HG02981 (cell line): Measurements from ENCODE around the gene MSL2.
"Not testable (repeated sequence)": the region's sequence is repeated elsewhere in the genome, so short reads cannot be mapped to it uniquely, and the experiment has no call there.

Source experiments
- ATAC-seq: cut with Tn5 transposase; IDR thresholded peaks from one replicate; pipeline ENCODE4 v1.9.1; 2021; ENCODE audit warnings: mild to moderate bottlenecking, moderate library complexity; ENCODE audit not compliant: unreplicated experiment

The MSL2 gene

DNA sequence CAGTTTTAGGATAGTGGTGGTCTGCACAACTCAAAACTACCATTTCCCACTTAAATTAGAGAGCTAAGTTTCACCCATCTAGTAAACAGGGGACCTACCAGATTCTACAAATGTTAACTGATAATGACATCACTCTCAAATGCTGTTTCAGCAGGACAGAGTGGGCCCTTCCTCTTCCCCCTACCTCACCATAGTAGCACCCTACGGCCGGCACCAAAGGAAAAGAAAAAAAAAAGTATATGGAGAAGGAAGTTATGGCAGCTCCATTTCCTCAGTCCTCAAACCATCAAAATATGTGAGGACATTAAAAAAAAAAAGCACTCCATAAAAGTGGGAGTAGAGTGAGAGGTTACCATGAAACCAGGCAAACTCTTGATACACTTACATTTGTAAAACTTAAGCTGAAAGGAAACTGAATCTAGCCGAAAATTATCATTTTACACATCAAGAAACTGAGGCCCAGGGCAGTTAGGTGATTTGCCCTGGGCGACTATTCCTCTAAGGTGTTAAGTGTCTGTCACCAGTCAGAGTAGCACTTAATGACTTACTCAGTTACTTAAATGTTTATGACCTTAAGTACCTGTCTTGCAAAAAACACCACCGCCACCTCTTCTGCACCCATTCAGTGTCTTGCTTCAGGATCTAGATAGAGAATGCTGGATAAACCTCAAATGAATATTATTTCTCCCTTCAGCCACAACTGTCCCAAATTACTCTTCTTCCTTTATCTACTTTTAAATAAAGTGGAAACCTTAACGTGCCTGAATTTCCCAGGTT, 2.7 kb downstream of the MSL2 start:
- ATAC-seq = no peak

DNA sequence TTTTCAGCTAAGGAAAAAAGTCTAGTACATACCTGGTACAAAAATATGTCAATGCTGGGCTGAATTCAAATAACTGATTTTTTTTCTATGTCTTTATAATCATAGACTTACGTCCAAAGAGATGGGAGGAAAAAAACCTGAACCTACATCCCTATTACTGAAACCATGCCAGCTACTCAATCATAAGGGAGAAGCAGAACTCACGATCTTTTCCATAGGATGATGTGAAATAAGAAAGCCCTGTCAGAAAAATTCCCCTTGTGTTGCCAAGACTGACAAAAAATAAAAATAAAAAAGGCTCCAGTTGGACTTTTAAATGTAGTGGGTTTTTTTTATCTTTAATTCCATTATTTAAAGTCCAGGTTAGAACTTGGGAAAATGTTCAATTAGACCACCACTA, 3.3 kb downstream of the MSL2 start:
- ATAC-seq = no peak

DNA sequence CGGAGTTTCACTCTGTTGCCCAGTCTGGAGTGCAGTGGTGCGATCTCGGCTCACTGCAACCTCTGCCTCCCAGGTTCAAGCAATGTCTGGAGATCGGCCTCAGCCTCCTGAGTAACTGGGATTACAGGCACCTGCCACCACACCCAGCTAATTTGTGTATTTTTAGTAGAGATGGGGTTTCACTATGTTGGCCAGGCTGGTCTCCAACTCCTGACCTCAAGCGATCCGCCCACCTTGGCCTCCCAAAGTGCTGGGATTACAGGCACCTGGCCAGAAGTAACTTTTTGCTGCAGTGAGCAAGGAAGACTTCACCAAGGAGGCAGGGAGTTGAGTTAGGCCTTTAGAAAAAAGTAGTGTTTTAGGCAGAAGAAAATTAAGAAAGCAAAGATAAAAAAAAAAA, 3.9 kb downstream of the MSL2 start:
- ATAC-seq = not testable (repeated sequence)

DNA sequence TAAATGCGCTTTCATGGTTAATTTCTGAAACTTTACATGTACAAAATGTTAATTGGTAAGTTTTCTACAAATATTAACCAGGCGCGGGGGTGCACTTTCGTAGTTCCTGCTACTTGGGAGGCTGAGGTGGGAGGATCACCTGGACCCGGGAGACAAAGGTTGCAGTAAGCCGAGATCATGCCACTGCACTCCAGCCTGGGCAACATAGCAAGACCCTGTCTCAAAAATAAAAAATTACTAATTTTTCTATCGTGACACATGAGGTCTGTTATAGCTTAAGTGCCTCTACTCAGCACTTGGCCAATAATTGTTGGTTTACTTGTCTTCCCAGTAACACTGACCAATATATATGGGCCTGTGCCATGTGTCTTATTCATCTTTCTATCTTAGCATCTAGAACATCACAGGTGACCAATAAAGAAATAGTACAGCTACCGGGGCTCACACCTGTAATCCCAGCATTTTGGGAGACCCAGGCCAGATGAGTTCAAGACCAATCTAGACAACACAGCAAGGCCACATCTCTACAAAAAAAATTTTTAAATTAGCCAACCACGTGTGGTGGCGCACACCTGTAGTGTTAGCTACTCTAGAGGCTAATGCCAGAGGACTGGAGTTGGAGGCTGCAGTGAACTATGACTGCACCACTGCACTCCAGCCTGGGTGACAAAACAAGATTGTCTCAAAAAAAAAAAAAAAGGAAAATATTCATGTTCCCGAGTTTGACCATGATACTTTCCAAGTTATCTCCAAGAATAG, 6.1 kb downstream of the MSL2 start:
- no peak for ATAC-seq

DNA sequence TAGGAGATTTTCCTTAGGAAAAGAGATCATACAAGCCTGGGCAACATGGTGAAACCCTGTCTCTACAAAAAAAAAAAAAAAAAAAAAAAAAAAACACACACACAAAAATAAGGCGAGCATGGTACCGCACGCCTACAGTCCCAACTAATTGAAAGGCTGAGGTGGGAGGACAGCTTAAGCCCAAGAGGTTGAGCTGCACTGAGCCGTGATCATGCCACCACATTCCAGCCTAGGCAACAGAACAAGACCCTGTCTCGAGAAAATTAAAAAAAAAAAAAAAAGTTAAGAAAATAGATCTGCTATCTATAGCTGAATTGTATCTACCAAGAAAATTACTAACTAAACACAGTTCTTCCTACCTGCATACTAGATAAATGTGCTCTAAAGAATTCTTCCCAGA, 7.1 kb downstream of the MSL2 start:
- ATAC-seq = no peak

DNA sequence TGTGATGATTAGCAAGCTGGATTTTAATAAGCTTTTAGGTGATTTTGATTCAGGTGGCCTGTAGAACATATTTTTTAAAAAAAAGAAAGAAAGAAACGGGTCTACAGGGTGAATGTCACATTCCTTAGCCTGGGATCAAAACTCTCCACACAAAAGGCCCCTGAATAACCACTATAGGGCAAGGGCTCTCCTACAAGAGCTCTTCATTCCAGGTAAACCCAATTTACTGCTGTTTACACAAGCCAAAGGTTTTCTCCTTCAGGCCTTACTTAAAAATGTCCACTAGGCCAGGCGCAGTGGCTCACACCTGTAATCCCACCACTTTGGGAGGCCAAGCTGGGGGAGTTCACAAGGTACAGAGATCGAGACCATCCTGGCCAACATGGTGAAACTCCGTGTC, 8.3 kb downstream of the MSL2 start:
- no peak for ATAC-seq

DNA sequence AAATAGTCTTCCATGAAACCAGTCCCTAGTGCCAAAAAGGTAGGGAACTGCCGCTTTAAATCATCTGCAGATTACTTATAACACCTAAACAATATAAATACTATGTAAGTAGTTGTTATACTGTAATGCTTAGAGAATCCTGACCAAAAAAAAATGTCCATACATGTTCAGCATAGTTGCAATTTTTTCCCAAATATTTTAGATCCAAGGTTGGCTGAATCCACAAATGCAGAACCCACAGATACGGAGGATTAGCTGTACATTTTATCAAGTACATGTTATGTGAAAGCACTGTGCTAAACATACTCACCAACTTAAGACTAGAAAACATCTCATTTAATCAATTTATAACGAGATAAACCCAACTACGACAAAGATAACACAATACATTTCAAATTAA, 9.3 kb downstream of the MSL2 start:
- ATAC-seq = no peak

DNA sequence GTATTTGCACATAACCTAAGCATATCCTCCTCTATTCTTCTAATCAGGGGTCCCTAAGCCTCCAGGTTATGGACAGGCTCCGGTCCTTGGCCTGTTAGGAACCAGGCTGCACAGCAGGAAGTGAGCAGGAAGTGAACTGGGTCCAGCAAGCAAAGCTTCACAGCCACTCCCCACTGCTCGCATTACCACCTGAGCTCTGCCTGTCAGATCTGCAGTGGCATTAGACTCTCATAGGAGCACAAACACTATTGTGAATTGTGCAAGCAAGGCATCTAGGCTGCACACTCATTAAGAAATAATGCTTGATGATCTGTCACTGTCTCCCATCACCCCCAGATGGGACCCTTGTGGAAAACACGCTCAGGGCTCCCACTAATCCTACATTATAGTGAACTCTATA, 9.8 kb downstream of the MSL2 start:
- no peak for ATAC-seq

DNA sequence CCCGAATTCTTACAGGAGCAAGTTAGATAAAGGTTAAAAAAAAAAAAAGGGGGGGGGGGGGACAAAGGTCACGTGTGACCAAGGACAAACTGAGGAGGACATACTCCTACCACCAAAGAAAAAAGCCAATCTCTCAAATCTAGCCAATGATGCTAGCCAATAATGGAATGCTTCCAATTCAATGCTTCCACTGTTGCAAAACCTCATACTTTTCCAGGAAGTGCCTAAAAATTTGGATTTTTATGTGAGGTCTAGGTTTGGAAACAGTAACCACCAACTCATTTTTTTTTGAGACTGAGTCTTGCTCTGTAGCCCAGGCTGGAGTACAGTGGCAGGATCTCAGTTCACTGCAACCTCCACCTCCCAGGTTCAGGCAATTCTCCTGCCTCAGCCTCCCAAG, 11.4 kb downstream of the MSL2 start:
- no peak for ATAC-seq

DNA sequence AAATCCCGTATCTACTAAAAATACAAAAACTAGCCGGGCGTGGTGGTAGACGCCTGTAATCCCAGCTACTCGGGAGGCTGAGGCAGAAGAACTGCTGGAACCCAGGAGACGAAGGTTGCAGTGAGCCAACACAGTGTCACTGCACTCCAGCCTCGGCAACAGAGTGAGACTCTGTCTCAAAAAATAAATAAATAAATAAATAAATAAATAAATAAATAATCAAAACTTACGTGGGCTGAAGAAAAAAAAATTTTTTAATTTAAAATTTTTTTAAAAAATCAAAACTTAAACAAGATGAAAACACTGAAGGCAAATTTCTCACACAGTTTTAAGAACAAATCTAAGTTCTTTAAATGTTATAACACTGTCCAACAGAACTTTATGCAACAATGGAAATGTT, 14.4 kb downstream of the MSL2 start:
- ATAC-seq = no peak

DNA sequence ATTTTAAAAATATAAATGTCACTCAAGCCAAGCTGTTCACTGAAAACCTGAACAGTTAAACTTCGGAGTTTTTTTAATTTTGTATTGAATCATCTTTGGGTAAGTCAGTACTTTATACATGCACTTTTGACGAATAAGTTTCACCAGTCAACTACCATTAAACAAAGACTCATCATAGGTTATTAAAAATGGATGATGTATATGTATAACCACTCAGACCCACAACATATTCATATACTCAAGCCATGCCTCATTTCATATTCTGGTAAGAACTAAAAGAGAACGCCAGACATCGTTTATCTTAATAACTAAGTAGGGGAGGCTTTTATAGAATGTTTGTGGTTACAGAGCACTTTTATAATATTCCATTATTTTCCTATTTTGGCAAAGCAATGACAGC, 18.3 kb downstream of the MSL2 start:
- no peak for ATAC-seq

DNA sequence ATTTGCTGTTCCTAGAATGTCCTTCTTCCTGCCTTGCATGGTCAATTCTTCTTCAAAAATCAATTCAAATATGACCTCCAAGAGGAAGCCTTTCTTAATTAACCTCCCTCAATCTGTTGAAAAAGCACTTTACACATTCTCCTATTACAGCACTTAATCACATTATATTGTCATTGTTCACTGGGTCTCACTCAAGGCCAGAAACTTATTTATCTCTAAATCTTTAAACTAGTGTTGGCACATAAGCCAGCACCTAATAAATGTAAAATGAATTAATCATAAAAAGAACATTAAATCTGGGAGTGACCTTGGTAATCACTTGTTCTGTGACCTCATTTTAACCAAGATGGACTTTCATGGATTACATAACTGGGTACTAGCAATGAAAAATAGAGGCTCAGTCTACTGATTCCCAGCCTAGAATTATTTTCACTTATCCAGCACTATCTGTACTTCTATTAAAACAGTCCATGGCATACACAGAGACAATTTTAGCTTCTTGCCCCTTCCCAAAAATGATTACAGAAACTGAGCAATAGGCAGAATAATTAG, 22.1 kb downstream of the MSL2 start:
- no peak for ATAC-seq

DNA sequence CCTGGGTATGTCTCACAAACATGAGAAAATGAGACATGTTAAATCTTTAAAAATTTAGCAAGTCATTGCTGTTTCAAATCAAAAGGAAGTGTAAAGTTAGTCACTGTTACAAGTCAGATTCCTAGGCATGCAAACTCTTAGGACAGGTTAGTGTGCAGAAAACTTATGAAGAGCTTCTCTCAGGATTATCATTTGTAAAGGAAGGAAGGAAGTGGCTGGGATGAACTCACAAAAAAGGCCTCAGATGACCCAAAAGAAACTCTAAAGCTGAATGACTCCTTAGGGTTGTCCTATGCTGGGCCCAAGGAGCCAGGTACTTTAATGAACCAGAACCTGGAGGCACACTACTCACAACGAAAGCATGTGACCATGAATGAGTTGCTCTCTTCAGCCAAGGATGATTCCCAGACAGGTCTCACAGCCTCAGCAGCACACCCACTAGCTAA, 25.0 kb downstream of the MSL2 start:
- no peak for ATAC-seq

DNA sequence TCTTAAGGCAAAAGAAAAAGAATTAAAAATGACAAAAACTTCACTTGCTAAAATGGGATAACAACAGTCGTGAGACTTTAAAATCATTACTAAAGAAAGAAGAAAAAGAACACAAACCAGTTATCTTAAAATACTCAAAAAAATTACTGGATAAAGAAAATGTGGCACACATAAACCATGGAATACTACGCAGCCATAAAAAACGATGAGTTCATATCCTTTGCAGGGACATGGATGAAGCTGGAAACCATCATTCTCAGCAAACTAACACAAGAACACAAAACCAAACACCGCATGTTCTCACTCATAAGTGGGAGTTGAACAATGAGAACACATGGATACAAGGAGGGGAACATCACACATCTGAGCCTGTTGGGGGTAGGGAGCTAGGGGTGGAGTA, 27.9 kb downstream of the MSL2 start:
- not testable (repeated sequence) for ATAC-seq

DNA sequence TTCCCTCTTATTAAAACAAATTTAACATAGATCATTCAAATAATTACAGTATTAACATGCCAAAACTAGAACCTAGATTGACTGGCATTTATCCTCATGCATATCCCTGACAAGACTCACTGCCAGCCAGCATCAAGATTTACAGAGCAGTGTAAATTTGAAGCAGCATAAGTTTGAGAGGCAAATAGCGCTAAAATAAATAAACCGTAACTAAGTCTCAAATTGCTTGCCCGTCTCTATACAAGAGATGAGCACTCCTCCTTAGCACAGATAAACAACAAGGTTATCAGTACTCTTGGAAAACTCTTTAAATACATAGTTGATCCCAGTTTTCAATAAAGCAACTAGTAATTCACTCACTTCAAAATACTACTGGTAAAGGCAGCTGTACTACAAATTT, 29.6 kb downstream of the MSL2 start:
- ATAC-seq = no peak

DNA sequence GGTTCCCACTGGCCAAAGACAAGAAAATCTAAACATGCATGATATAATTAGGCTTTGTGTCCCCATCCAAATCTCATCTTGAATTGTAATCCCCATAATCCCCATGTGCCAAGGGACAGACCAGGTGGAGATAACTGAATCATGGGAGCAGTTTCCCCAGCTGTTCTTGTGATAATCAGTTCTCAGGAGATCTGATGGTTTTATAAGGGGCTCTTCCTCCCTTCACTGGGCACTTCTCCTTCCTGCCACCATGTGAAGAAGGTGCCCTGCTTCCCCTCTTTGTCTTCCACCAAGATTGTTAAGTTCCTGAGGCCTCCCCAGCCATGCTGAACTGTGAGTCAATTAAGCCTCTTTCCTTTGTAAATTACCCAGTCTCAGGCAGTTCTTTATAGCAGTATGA, 32.5 kb downstream of the MSL2 start:
- ATAC-seq = not testable (repeated sequence)

DNA sequence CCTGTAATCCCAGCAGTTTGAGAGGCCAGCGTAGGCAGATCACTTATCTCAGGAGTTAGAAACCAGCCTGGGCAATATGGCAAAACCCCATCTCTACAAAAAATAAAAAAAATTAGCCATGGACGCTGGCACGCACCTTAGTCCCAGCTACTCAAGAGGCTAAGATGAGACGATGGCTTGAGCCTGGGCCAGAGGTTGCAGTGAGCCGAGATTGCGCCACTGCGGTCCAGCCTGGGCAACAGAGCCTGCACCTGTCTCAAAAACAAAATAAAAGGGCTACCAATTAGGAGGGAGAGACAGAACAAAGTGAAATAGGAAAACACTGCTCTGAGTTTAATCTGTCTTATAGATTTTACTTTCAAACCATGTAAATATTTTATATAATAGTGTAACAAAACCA, 33.8 kb downstream of the MSL2 start:
- no peak for ATAC-seq

DNA sequence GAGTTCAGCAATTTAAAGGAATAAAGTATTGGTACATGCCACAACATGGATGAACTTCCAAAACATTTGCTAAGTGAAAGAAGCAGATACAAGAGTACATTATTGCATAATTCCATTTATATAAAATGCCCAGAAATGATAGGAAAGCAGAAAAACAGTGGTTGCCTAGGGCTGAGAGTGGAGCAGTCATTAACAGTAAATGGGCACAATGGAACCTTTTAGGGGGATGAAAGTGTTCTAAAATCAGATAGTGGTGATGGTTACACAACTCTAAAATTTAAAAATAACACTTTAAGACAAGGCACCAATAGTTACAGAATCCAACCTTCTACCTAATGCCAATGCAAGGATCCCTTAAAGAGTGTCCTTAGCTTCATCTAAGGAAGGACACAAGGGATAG, 34.6 kb downstream of the MSL2 start:
- no peak for ATAC-seq

DNA sequence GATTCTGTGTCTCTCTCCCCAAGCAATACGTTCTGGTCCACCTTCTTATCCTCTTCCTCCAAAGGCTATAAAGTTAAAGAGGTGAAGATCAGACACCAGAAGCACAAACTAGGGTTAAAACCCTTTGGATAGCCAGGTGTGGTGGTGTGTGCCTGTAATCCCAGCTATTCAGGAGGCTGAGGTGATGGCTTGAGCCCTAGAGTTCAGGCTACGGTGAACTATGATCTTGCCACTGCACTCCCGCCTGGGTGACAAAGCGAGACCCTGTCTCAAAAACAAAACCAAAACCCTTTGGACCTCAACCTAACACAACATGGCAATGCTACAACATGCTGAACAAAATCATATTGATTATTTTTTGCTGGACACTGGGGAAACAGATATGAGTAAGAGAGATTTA, 43.2 kb downstream of the MSL2 start:
- no peak for ATAC-seq

DNA sequence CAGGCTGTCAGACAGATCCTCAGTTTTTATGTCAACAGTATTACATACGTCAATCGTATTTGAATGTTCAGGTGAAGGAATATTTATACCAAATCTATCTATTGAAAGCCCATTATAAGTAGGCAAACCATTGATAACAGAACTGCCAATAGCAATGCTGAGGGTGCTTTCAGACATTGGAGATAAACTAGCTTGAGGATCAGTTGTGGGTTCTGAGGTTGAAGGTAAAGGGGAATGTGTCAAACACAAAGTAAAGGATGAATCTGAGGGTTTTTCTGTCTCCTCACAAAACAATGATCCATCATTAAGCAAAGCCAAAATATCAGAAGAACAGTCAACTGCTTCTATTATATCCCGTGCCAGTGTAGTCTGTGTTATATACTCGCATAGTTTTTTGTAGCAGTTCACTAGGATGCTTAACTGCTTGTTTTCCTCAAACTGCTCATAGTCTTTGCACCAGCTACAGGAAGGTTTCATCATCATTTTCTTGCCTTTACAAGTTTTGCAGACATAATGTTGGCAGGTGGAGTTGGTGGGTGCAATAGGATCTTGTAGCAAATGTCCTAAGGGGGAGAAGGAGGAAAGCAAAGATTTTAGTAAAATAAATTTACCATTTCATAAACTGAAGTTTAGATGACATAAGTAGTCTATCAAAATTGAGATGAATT, 43.8 kb downstream of the MSL2 start:
- no peak for ATAC-seq

DNA sequence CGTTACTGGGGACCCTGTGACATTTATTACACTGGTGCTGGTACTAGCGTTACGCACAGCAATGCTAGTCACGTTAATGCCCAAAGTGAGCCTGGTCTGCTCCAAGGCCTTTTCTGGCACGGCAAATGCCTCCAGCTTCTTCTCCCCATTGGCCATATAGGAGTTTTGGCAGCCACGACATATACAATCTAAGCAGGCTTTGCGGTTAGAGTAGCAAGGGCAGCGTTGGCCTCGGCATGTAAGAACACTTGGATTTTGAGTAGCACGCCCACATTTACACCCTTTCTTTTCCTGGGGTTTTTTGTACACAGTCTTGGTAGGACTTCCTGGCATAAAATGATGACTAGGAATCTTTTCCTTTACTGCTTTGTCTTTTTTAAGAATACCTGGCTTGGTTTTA, 44.9 kb downstream of the MSL2 start:
- ATAC-seq = no peak

DNA sequence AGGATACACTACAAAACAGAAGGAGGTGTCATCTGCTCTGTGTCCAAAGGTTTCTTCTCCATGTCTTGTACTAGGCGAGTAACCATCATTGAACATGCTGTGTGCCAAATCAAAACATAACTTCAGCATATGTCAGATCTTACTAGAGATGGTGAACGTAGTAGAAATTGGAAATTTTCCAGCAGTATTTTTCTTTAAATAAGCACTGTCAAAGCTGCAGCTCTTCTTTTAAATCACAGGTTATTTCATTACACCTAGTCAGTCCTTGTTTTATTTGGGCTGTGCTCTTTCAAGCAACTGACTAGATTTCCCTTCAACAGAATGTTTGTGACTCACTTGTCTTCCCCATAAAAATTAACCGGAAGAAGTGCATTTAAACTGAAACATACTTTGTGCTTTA, 46.5 kb downstream of the MSL2 start:
- no peak for ATAC-seq
